ENCODE measurements around the gene DLG2. TPM values are rescaled to one million over a fixed set of nuclear protein-coding genes. Genes with fewer than 3 reads are reported as not detected.

The DLG2 gene
- total and polyA plus RNA-seq, 9 of the 15 experiments (the other 6 are each of a cell fraction or from before 2014, with no cell fraction given), result 0.52 to 1.6 (median 0.95) TPM

GRCh38 chr11:83957038-83957900 lies 1669.9 kb downstream of the DLG2 start:
- FAIRE-seq (no peak), ATAC-seq (no peak), DNase-seq (ENCODE audit: extremely low read depth in 1 of 4, low spot score in 3 of 4) (no peak)
- in situ Hi-C loops (cut with MboI), result no loop called here
- no peak overlapping the region for H3K9ac ChIP-seq (ENCODE audit: insufficient read depth in 1 of 2, low read depth in 2 of 2, low read length in 2 of 2)
- no peaks in the 10 kb centered on the region for H3K4me1 ChIP-seq (replicated peaks in 1 of 2; ENCODE audit: control insufficient read depth in 2 of 2, insufficient read depth in 2 of 2, low read length in 2 of 2)
- H3K4me3 ChIP-seq, result no peak overlapping the region
- CTCF ChIA-PET (ENCODE audit: low intra/inter-chr PET ratio), result no interaction called here
- no peaks in the 10 kb centered on the region for H3K27me3 ChIP-seq (ENCODE audit: control insufficient read depth in 2 of 2, insufficient read depth in 2 of 2, low read length in 2 of 2)
- 0% methylated on average over 2 of the region's 2 CpGs for WGBS (ENCODE audit: insufficient coverage, low coverage, missing lambda C conversion rate)
- TF ChIP-seq RBFOX2 (IDR thresholded peaks at IDR 0.05; ENCODE audit: low read depth, low read length), result no peak
- no peak for TF ChIP-seq RFX5 (IDR thresholded peaks at IDR 0.05; ENCODE audit: low read depth, low read length)
- no peak for TF ChIP-seq U2AF2 (optimal IDR thresholded peaks at IDR 0.05; ENCODE audit: low read depth, low read length)
- TF ChIP-seq ZBTB11 (CRISPR knock-in tag; IDR thresholded peaks at IDR 0.05), result no peak
- TF ChIP-seq POLR2AphosphoS5 (IDR thresholded peaks at IDR 0.05; ENCODE audit: control insufficient read depth, insufficient read depth, low read depth, low read length), result no peak
- TF ChIP-seq FOXM1 (IDR thresholded peaks at IDR 0.05; ENCODE audit: low read depth), result no peak
- no peak for TF ChIP-seq FOXM1 (CRISPR knock-in tag; IDR thresholded peaks at IDR 0.05; ENCODE audit: low read depth)
- POLR2A ChIA-PET, result no interaction called here
- no TSS peak for BruUV-seq (replicated peaks)
- H2AFZ ChIP-seq (ENCODE audit: low read depth, low read length), result no peak overlapping the region
- intact Hi-C loops (cut with micrococcal nuclease), result no loop called here
- H3K36me3 ChIP-seq (ENCODE audit: control insufficient read depth, insufficient read depth, low read length), result no peaks in the 10 kb centered on the region
- no peaks in the 10 kb centered on the region for H3K79me2 ChIP-seq (ENCODE audit: control insufficient read depth, insufficient read depth, low read length)
- no peaks in the 10 kb centered on the region for H4K20me1 ChIP-seq (replicated peaks; ENCODE audit: control insufficient read depth, insufficient read depth, low read length)
- no peaks in the 10 kb centered on the region; the same call in 1 of the 2 replicates for H3K9me3 ChIP-seq (replicated peaks; ENCODE audit: control insufficient read depth, insufficient read depth, low read depth, low read length)
- H3K9me1 ChIP-seq (ENCODE audit: control insufficient read depth, insufficient read depth, low read length), result no peaks in the 10 kb centered on the region
- no peak overlapping the region for H3K4me2 ChIP-seq (ENCODE audit: insufficient read depth, low read length)
- no peak overlapping the region for H3K27ac ChIP-seq (ENCODE audit: extremely low read depth, low read depth, low read length)

Data from K562 (cell line).